Measurements from ENCODE around the gene DEGS2.

Gene DEGS2

DNA sequence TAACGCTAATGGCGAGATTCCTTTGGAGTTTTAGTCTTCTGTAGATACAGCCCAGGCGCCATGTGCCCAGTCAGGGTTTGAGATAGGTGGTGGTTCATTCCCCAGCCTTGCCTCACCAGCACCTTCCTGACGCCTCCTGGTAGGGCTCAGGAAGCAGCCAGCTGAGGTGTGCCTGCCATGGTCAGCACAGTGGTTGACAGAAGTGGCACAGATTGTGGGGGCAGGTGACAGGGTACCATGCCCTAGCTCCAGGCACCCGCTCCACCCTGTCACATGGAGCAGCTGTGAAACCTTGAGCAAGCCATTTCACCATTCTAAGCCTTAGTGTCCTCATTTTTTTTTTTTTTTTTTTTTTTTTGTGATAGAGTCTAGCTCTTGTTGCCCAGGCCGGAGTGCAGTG, 48.6 kb downstream of the DEGS2 start:
- DNase-seq = peak in 1 of 5 experiments; percentile 21

DNA sequence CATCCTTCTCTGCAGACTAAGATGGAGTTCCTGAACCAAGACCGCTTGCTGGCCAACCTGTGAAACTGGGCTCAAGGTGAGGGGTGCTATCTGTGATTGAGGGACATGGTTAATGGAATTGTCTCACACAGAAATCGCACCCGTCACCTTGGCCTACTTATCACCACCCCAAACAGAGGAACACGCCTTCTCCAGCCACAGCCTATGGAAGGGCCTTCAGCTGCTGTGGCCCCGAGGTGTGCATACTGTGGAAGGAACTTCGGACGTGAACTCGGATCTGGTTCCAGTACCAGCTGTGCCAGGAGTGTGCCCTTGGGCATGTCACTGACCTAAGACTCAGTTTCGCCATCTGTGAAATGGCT, 49.9 kb downstream of the DEGS2 start:
- no peak for DNase-seq

GRCh38 chr14:100108840-100109593, 50.4 kb downstream of the DEGS2 start:
- no peak for DNase-seq

DNA sequence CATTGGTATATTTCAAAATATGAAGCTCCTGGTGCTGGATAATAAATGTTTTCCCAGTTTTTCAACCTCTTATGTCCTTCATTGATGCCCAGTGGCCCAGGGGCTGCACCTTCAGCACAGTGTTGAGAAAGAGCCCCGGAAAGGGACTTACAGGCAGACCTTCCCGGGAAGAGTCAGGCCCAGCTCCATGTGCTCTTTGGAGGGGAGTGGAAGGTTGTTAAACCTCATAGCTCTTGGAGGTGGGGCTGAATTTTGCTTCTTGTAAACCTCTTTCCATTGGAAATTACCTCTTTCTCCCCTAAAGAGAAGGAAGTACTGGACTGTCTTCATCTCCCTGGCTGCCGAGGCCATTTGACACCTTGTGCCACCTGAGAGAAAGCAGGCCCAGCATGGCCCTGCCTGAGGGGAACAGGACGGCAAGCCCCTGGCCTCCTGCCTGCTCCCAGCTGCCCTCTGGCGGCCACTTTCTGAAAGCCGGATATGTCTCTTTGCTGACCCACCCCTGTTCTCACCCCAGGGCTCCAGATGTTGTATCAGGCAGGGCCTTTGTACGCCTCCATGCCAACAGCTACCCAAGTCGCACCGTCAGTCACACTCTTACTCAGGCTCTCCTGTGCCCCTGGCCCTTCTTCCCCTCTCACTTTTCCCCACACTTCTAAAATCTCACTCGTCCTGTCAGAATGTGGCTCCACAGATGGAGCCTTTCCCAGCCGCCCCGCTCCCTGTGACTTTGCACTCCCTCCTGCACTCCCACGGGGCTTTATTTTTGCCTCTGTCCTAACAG, 51.2 kb downstream of the DEGS2 start:
- peak; percentile 70 to 86 (median 81) for DNase-seq

DNA sequence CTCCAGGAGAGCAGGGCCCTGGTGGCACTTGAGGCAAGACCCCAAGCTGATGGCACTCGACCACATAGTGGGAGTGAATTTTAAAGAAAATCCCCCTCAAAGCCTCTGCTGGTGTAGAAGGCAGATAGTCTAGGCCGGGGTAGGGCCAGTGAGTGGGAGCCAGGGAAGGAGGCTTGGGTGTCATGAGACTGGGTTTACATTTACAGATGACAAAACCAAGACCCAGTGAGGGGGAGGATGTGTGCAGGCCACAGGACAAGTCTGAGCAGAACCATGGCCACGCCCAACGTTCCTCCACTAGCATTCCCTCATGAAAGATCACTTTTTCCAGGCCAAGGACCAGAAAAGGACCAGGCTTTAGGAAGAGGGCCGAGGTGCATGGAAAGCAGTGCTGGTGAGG, 52.2 kb downstream of the DEGS2 start:
- DNase-seq = peak in 1 of 5 experiments; percentile 35

DNA sequence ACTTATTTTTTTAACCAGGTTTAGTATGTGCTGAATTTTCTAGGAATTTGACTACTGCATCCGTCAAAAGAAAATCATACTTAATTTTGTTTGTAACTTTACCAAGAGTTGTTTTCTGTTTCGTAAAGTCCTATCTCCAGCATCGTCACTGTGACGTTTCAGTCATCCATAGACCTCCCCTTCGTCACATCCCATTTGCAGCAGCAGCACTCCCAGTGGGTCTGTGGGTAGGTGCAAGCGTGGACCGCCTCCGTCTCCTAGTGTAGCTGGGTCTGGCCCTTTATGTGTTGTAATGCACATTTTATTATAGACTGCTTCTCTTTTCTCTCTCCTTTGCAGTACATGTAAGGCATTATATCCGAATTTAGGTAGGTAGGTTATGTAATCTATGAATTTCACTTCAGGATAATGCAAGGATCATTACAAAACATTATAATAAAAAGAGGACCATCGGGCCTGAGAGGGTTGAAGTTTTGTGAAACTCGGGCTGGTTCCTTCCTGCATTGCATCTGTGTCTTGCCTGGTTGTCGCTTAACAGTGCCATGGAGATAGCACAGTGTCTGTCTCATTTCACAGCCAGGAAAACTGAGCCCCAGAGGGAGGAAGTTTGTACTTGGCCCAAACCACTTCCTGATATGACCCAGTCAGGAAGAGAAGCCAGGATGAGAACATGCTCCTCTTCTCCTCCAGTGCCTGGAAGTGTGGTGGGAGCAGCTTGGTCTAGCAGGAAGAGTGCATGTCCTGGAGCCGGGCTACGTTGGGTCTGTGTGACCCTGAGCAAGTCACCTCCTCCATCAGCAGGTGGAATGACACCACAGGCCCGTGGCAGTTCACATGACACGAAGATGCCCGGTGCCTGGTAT, 53.0 kb downstream of the DEGS2 start:
- peak in 4 of 5 experiments; percentile 27 to 83 (median 58) for DNase-seq

DNA sequence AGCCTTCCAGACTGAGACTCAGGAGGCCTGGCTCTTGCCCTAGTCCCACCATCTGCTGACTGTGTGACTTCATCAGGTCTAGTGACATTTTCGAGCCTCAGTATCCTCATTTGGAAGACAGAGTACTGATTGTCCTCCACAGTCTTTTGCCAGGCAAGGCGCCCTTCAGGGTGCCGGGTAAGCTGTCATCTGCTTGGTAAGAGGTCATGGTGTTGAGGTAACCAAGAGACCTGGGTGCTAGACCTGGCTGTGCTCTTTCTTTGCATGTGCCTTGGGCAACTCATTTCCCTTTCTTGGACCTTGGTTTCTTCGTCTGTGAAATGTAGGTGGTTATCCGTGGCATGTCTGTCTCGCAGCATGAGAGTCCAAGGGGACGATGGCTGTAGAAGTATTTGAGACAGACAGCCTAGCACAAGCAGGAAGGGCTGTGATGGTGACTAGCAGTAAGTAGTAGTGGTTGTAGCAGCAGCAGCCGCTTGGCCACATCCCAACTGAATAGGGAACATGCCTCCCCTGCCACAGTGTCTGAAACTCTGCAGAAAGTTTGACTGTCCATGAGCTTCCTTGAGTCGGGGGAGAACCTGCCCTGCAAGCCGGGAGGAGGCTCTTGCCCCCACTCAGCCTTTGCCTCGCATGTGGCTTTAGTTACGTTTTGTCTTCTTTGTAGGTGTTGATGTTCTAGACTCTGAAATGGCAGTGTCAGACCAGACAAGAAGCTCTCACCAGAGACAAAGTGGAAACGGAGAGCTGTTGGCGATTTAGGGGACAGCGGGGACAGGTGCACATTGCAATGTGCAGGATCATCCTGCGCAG, 53.9 kb downstream of the DEGS2 start:
- peak in 2 of 5 experiments; percentile 48 to 66 for DNase-seq

DNA sequence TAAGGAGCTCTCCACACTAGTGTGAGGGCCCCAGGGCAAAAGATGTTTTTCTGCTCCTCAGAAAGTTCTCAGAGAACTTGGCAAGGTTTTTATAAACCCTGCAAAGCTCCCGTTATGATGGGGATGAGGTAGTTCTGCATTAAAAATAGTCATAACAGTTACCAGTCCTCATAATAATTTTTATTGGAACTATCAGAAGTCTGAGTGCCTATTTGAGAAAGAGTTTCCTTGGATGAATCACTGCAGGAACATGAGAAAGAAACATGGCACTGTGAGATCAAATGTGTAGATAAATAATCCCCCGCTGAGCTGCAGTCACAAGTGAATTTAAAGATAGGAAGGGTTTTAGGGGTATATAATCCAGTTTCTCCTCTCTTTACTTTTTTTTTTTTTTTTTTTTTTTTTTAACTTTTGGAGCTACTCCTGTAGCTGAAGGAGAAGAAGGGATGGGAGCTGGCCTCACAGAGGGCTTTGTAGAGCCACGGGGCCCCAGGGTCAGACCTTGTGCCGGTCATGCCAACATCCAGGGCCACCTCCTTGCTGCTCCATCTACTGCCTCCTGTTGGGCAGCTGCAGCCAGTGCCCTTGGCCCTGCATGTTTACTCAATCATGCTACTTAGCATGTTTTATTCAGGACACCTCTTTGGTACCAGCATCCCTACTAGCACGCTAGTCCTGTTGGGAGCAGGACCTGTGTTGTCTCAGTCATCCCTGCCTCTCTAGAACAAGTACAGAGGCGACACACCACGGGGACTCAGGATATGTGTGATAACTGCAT, 54.7 kb downstream of the DEGS2 start:
- peak in 1 of 5 experiments; percentile 45 for DNase-seq

- no peak for DNase-seq
These were observed 55.5 kb downstream of the DEGS2 start for GRCh38 chr14:100104006-100104352.

DNA sequence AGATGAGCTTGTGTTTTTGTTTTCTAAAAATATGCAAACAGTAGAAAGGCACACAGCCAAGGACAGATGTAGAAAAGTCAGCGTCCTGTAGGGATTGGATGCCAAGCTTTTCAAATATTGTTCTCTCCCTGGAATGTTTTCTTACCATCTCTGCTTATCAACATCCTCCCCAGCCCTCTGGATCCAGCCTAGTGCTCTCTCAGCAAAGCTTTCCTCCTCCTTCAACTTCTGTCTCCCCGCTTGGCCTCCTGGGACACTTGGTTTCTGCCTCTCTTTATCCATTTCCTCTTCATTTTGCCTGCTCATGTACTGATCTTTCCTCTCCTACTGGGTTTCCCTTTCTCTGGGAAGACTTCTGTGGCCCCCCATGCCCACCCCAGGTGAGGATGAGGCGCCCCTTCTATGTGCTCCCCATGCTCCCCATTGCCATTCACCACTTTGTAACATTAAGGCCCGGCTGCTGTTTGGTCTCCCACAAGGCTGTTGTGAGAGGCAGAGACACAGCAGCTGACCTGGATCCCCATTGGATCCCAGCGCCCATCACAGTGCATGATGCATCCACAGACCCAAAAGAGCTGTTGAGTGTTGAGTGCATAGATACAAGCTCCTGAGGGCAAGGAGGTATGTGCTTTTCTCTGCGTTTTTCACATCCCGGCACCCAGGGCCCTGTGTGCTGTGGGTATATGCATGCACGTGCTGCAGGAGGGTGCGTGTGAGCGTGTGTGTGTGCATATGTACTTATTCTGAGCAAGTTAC, 56.0 kb downstream of the DEGS2 start:
- DNase-seq = peak in 1 of 5 experiments; percentile 78

DNA sequence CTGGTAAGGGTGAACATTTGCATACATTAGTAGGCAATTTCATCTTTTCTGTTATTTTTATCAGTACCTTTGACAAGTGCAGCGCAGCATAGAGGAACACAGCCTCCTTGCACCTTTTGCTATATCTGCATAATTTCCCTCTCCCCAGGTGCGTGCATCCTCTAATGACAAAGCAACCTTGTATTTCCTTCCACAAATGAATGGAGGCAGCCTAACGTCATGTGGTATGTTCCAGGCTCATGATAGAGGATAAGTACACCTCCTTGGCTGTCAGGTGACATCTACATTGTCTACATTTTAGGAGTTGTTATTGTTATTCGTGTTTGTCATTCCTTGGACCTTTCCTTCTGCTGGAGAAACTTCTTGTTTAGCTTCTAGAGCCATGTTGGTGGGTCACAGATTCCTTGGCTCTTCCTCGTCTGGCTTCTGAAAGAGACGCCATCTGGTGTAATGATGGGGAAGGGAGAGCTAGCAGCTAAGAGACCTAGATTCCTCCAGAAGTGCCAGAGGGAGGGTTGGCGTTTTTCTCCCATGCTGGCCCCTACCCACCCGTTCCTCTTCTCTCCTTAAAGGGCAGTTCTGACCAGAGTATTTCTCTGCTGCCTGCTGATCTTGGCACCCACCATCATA, 57.2 kb downstream of the DEGS2 start:
- no peak for DNase-seq

DNA sequence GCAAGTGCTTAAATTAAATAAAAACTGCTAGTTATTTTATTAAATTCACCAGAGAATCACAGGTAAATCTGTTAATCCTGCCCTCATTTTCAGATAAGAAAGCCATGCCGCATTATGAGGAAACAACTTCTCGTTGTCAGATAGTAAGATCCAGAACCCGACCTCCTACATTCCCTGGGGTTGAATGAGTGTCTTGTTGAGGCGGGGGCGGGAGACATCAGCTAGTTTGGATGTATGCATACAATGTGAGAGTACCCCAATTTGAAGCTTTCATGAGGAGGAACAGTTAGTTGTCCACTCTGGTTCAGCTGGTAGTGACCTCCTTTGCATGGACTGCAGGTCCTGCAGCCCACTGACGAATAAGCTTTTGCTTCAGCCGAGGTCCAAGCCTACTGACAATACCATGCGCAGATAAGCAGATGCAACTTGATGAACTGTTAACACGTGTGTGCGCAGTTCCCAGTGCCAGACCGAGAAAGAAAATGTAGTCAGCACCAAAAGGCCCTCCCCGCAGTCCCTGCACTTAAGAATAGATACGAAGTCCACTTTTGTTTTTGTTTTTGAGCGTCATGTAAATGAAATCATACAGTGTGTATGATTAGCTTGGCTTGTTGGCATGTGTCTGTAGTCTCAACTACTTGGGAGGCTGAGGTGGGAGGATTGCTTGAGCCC, 59.3 kb downstream of the DEGS2 start:
- DNase-seq = no peak

GRCh38 chr14:100098171-100098570, 61.3 kb downstream of the DEGS2 start:
- DNase-seq = no peak

DNA sequence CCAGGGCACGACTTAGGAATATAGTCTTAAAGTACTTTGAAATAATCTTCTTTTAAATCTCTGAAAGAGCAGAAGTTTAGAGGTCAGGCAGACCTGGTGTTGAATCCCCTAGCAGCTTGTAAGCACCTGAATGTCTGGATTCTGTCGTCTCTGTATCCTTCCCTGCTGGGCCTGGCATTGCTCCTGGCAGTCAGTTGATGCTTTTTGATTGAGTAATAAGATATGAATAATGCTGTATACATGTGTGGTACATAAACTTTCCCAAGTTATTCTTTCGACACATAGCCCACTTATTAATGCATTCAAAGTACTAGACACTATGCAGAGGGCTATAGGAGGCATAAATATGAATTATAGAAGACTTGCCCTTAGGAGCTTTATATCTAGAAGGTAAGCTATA, 62.8 kb downstream of the DEGS2 start:
- DNase-seq = no peak
